C4-2B (cell line): ENCODE results near the gene CEACAM20.

ENCODE experiments used
- ZFX ChIP-seq: fragments of 450-650 bp; IDR thresholded peaks from 2 replicates; pipeline ENCODE4 v1.6.1; 2017
- TF ChIP-seq, protein P1 (sequence below): fragments of 450-650 bp; conservative IDR thresholded peaks from 2 replicates; pipeline ENCODE4 v1.5.1; 2017; ENCODE audit warnings: mild to moderate bottlenecking

DNA sequence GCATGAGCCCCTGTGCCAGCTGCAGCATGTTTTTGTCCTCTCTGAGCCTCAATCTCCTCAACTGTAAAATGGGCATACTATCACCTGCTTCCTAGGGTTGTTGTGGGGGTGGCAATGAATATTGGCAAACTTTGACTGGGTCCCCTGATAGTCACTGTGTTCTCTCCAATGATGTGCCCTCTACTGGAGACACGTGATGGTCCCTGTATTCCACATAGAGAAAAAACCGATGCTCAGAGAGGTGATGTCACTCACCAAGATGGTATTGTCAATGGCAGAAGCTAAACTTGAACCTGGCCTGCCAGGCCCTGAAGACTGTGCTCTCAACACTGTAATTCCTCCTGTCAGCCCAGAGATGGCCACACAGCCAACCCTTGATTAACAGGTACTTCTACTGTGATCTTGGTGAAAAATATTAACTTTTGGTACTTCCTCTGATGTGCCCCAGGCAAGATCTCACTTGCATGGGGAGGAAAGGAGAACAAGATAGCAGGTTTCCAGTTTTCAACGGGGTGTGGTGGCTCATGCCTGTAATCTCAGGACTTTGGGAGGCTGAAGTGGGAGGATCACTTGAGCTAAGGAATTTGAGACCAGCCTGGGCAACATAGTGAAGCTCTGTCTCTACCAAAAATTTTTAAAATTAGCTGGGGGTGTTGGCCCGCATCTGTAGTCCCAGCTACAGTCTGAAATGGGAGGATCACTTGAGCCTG is 3.6 kb downstream of the CEACAM20 start:
- TF ChIP-seq, protein P1, sequence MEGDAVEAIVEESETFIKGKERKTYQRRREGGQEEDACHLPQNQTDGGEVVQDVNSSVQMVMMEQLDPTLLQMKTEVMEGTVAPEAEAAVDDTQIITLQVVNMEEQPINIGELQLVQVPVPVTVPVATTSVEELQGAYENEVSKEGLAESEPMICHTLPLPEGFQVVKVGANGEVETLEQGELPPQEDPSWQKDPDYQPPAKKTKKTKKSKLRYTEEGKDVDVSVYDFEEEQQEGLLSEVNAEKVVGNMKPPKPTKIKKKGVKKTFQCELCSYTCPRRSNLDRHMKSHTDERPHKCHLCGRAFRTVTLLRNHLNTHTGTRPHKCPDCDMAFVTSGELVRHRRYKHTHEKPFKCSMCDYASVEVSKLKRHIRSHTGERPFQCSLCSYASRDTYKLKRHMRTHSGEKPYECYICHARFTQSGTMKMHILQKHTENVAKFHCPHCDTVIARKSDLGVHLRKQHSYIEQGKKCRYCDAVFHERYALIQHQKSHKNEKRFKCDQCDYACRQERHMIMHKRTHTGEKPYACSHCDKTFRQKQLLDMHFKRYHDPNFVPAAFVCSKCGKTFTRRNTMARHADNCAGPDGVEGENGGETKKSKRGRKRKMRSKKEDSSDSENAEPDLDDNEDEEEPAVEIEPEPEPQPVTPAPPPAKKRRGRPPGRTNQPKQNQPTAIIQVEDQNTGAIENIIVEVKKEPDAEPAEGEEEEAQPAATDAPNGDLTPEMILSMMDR: no peak
- TF ChIP-seq ZFX: no peak
